ENCODE measurements around the gene CXorf49B.

The CXorf49B gene

GRCh38 chrX:71814123-71814912 is 51.2 kb downstream of the CXorf49B start:
- in situ Hi-C loops (cut with MboI; ENCODE audit: low pct_unique_long_range_greater_than_20kb, low sequenced_read_pairs): no loop called here
- DNase-seq: no peak

- no peak for DNase-seq
- in situ Hi-C loops (cut with MboI; ENCODE audit: low pct_unique_long_range_greater_than_20kb, low sequenced_read_pairs): no loop called here
Measured at GRCh38 chrX:71815121-71815905, 52.2 kb downstream of the CXorf49B start.

GRCh38 chrX:71815906-71816156 is 52.7 kb downstream of the CXorf49B start:
- no peak for DNase-seq
- in situ Hi-C loops (cut with MboI; ENCODE audit: low pct_unique_long_range_greater_than_20kb, low sequenced_read_pairs): no loop called here
